Gastroesophageal sphincter (tissue), 3 donors: ENCODE data around the gene CFHR5.

ENCODE experiments used
- POLR2A ChIP-seq, 2 donors: fragments of 450-650 bp; IDR thresholded peaks; one replicate each; pipeline ENCODE4 v1.6.1; 2017; ENCODE audit warnings: antibody characterized with exemption in 2 of 2, mild to moderate bottlenecking in 2 of 2, moderate library complexity in 1 of 2
- TF ChIP-seq, protein P1 (sequence below), 4 experiments: fragments of 200-600 bp in 2 of 4; fragments of 450-650 bp in 2 of 4; sonication (generic) in 1 of 4; IDR thresholded peaks; one replicate each; pipeline ENCODE4 v1.5.1; 2017 to 2019; ENCODE audit warnings: antibody characterized with exemption in 4 of 4, mild to moderate bottlenecking in 2 of 4, moderate library complexity in 2 of 4

DNA sequence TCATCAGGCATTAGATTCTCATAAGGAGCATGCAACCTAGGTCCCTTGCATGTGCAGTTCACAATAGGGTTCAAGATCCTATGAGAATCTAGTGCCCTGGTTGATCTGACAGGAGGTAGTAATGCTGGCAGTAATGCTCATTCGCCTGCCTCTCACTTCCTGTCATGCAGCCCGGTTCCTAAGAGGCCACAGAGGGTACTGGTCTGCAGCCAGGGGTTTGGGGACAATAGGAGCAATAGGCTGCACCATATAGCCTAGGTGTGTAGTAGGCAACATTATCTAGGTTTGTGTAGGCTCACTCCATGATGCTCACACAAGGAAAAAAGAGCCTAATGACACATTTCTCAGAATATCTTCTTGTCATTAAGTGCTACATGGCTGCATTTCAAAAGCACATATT, 25.8 kb downstream of the CFHR5 start:
- no peak for TF ChIP-seq POLR2A (IDR thresholded peaks at IDR 0.05)
- TF ChIP-seq, protein P1, sequence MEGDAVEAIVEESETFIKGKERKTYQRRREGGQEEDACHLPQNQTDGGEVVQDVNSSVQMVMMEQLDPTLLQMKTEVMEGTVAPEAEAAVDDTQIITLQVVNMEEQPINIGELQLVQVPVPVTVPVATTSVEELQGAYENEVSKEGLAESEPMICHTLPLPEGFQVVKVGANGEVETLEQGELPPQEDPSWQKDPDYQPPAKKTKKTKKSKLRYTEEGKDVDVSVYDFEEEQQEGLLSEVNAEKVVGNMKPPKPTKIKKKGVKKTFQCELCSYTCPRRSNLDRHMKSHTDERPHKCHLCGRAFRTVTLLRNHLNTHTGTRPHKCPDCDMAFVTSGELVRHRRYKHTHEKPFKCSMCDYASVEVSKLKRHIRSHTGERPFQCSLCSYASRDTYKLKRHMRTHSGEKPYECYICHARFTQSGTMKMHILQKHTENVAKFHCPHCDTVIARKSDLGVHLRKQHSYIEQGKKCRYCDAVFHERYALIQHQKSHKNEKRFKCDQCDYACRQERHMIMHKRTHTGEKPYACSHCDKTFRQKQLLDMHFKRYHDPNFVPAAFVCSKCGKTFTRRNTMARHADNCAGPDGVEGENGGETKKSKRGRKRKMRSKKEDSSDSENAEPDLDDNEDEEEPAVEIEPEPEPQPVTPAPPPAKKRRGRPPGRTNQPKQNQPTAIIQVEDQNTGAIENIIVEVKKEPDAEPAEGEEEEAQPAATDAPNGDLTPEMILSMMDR (IDR thresholded peaks at IDR 0.05) = no peak
